ENCODE results near the gene MTCH1. TPM values are rescaled to one million over a fixed set of nuclear protein-coding genes. Genes with fewer than 3 reads are reported as not detected.
A peak's percentile ranks its signal among the peaks of the same experiment; 100 is the strongest.

Gene MTCH1
- total and polyA plus RNA-seq, 8 donors: 145 to 192 (median 164) TPM

DNA sequence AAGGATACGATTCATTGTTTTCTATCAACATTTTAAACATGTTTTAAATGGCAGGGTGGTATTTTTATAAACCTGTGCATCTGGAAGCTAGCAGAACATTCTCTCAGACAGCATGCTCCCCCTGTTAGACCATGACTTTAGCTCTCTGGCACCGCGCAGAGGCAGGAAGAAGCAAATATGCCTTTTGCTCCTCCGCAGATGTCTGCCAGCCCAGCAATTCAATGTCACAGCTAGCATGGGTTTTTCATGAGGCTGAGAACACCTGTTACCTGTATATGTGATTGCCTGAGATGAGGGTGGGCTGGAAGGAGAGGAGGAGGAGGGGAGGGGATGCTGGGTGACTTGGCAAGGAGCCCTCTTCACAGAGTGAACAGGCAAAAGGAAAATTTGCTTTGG is 6.7 kb downstream of the MTCH1 start:
- ATAC-seq (peak; percentile 78), DNase-seq (peak in 2 of 4 donors; percentile 39 to 66)
- Histone ChIP-seq H3K4me1 (peaks cover 9 to 56% of the 10 kb centered on the region in 2 donors), H3K27me3 (no peaks in the 10 kb centered on the region), H3K4me3 (no peak overlapping the region), H3K9me3 (no peaks in the 10 kb centered on the region), H3K36me3 (peaks cover 0 to 74% of the 10 kb centered on the region in 2 donors), H3K27ac (no peak overlapping the region)
- intact Hi-C loops (cut with DNase I): no loop called here
- peak in 1 of 2 donors; percentile 38 for TF ChIP-seq CTCF (IDR thresholded peaks at IDR 0.05)

DNA sequence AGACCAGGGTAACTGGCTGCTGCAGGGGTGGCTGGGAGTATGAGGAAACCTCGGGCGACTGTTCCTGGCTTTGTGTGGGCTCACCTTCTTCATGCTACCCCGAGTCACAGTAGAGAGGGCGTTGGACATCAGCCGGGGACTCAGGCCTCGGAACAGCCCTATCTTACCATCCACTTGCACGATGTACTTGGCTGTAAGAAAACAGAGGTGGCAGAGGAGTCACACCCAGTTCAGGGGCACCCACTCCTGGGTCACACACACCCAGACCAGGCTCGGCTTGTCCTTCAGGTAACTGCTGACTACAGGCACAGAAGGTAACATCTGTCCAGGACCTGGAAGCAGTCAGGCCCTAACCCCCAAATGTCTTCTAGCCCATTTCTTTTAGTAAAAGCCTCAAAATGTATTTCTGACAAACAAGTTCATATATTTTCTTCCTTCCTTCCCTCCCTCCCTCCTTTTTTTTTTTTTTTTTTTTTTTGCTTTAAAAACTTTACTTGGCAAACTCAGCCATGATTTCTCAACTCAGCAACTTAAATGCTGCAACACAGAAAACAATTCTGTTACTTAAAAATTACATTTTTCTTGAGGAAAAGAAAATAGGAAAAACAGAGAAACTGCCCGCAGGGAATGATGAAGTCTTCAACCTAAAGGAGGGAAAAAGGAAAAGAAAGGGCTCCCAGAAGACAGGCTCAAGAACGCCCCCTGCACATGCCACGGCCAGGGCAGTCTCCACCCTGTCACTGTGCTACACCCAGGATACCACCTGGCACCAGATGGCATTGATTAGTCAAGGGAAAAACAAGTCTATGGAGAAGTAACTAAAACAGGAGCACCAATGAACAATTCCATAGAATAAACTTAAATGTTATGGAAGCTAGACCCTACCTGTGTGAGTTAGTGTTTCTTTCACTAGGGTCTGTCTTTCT is 7.3 kb downstream of the MTCH1 start:
- Histone ChIP-seq H3K36me3 (peaks cover 0 to 81% of the 10 kb centered on the region in 2 donors), H3K4me1 (peaks cover 2 to 49% of the 10 kb centered on the region in 2 donors), H3K9me3 (no peaks in the 10 kb centered on the region), H3K27me3 (no peaks in the 10 kb centered on the region), H3K4me3 (no peak overlapping the region), H3K27ac (no peak overlapping the region)
- TF ChIP-seq CTCF (IDR thresholded peaks at IDR 0.05): no peak
- no peak for DNase-seq
- intact Hi-C loops (cut with DNase I): no loop called here
- peak; percentile 23 for ATAC-seq

DNA sequence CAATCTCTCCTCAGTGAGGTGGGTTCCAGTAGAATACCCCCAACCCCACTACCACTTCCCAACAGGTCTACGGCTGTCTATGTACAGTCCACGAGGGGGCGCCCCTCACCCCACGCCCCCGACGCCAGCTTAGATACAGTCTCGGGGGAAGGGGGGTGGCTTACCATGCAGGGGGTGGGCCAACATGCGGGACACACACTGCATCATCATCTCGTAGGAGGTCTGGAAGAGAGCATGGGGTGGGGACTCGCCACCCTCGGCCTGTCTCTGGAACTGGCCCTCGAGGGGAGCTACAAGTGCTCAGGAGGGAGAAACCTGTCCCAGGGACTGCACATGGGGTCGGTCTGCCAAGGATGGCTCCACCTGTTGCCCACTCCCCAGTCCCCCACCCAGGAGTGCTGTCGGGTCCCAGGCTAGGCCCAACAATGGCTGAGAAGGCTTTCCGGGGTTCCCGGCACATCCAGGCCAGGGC is 8.5 kb downstream of the MTCH1 start:
- no peak overlapping the region for H3K27ac ChIP-seq
- H3K36me3 ChIP-seq: peaks cover 0 to 93% of the 10 kb centered on the region in 2 donors
- DNase-seq (no peak), ATAC-seq (no peak)
- no peaks in the 10 kb centered on the region for H3K27me3 ChIP-seq
- H3K4me1 ChIP-seq: peaks cover 0 to 38% of the 10 kb centered on the region in 2 donors
- H3K4me3 ChIP-seq: no peak overlapping the region
- H3K9me3 ChIP-seq: no peaks in the 10 kb centered on the region
- intact Hi-C loops (cut with DNase I): no loop called here
- no peak for TF ChIP-seq CTCF (IDR thresholded peaks at IDR 0.05)

DNA sequence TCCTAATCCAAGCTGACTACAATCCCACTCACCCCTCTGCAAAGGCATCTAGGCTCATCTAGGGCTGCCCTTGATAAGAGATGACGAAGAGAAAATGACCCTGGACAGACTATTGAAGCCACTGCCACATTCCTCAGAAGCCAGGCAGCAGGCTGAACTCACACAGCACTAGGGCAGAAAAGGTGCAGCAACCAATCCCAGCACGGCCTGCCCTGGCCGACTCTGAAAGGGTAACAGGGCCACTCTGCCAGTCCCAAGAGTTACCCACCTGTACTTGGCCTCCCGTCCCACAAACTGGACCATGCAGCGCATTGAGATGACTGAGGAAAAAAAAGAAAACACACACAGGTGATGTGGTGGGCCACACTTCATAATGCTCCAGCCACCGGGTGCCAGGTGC is 9.1 kb downstream of the MTCH1 start:
- intact Hi-C loops (cut with DNase I): no loop called here
- peaks cover 0 to 99% of the 10 kb centered on the region in 2 donors for H3K36me3 ChIP-seq

More for the DNA sequence above, 9.1 kb downstream of the MTCH1 start:
- Histone ChIP-seq H3K4me3 (no peak overlapping the region), H3K9me3 (no peaks in the 10 kb centered on the region), H3K27me3 (no peaks in the 10 kb centered on the region), H3K4me1 (peaks cover 0 to 32% of the 10 kb centered on the region in 2 donors), H3K27ac (no peak overlapping the region)
- no peak for ATAC-seq
- no peak for DNase-seq
- TF ChIP-seq CTCF (IDR thresholded peaks at IDR 0.05): no peak
